HepG2 (cell line): ENCODE measurements around the gene SLN. TPM values are rescaled to one million over a fixed set of nuclear protein-coding genes. Genes with fewer than 3 reads are reported as not detected.

ENCODE experiments used
- BRCA1 ChIP-seq: sonication (generic); formaldehyde crosslinking; IDR thresholded peaks from 2 replicates; pipeline ENCODE4 v1.4.0; 2020; ENCODE audit warnings: missing genetic modification reagents
- HMGA1 ChIP-seq: sonication (generic); formaldehyde crosslinking; conservative IDR thresholded peaks from 2 replicates; pipeline ENCODE4 v1.4.0; 2020; ENCODE audit warnings: missing genetic modification reagents
- polyA plus RNA-seq, 8 experiments: library from polyadenylated mRNA; depleted of rRNA in 3 of 8; stranded (reverse) in 7 of 8; unstranded in 1 of 8; fragments of >200 nt; fragmentation: Illumina TruSeq in 4 of 8; extraction: Trizol in 4 of 8; gene quantifications; 2 replicates each; pipeline versions ENCODE4 v1.2.1 to v1.2.3, GENCODE V29; 2011 to 2016; ENCODE audit warnings: low read depth in 4 of 8, missing spikeins in 1 of 8, mixed read lengths in 1 of 8; ENCODE audit not compliant: insufficient read depth in 1 of 8
- total RNA-seq, 5 experiments: library from RNA; depleted of rRNA; stranded (reverse); fragments of >200 nt; fragmentation: Illumina TruSeq; extraction: Trizol; gene quantifications; 2 replicates each; pipeline ENCODE4 v1.2.3, GENCODE V29; 2016; ENCODE audit warnings: low read depth in 1 of 5
- TF ChIP-seq, protein P1 (sequence below): sonication (generic); formaldehyde crosslinking; conservative IDR thresholded peaks from 2 replicates; pipeline ENCODE4 v1.4.0; 2020; ENCODE audit warnings: mild to moderate bottlenecking, missing genetic modification reagents, moderate library complexity
- TF ChIP-seq, protein P2 (sequence below): sonication (generic); formaldehyde crosslinking; conservative IDR thresholded peaks from 2 replicates; pipeline ENCODE4 v1.4.0; 2020; ENCODE audit warnings: missing genetic modification reagents
- TF ChIP-seq, protein P3 (sequence below): IDR thresholded peaks from 2 replicates; pipeline ENCODE4 v1.6.1; 2016; ENCODE audit warnings: low read depth, control low read depth

Gene SLN
- total and polyA plus RNA-seq, 2 of the 13 experiments (the other 11 are each of a cell fraction or from before 2014, with no cell fraction given), result not detected

DNA sequence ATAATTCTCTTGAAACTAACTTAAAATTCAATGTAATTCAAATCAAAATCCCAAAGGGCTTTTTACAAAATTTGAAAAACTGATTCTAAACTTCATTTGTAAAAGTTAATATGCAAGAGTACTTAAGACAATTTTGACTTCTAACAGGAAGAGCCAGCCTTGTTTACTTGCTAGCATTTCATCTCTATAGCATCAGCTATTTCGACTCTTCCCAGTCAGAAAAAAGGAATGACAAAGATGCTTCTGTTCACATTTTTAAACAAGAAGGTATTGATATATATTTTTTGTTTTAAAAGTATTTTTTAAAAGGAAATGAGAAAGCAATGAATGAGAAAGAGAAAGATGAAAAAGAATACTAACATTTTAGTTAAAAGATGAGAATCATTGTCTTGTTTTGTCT lies 16.4 kb downstream of the SLN start (continued):
- TF ChIP-seq, protein P1, sequence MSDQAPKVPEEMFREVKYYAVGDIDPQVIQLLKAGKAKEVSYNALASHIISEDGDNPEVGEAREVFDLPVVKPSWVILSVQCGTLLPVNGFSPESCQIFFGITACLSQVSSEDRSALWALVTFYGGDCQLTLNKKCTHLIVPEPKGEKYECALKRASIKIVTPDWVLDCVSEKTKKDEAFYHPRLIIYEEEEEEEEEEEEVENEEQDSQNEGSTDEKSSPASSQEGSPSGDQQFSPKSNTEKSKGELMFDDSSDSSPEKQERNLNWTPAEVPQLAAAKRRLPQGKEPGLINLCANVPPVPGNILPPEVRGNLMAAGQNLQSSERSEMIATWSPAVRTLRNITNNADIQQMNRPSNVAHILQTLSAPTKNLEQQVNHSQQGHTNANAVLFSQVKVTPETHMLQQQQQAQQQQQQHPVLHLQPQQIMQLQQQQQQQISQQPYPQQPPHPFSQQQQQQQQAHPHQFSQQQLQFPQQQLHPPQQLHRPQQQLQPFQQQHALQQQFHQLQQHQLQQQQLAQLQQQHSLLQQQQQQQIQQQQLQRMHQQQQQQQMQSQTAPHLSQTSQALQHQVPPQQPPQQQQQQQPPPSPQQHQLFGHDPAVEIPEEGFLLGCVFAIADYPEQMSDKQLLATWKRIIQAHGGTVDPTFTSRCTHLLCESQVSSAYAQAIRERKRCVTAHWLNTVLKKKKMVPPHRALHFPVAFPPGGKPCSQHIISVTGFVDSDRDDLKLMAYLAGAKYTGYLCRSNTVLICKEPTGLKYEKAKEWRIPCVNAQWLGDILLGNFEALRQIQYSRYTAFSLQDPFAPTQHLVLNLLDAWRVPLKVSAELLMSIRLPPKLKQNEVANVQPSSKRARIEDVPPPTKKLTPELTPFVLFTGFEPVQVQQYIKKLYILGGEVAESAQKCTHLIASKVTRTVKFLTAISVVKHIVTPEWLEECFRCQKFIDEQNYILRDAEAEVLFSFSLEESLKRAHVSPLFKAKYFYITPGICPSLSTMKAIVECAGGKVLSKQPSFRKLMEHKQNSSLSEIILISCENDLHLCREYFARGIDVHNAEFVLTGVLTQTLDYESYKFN, result no peak
- TF ChIP-seq, protein P2, sequence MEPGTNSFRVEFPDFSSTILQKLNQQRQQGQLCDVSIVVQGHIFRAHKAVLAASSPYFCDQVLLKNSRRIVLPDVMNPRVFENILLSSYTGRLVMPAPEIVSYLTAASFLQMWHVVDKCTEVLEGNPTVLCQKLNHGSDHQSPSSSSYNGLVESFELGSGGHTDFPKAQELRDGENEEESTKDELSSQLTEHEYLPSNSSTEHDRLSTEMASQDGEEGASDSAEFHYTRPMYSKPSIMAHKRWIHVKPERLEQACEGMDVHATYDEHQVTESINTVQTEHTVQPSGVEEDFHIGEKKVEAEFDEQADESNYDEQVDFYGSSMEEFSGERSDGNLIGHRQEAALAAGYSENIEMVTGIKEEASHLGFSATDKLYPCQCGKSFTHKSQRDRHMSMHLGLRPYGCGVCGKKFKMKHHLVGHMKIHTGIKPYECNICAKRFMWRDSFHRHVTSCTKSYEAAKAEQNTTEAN (CRISPR knock-in tag), result no peak
- TF ChIP-seq HMGA1 (CRISPR knock-in tag), result no peak
- TF ChIP-seq BRCA1, result no peak
- TF ChIP-seq, protein P3, sequence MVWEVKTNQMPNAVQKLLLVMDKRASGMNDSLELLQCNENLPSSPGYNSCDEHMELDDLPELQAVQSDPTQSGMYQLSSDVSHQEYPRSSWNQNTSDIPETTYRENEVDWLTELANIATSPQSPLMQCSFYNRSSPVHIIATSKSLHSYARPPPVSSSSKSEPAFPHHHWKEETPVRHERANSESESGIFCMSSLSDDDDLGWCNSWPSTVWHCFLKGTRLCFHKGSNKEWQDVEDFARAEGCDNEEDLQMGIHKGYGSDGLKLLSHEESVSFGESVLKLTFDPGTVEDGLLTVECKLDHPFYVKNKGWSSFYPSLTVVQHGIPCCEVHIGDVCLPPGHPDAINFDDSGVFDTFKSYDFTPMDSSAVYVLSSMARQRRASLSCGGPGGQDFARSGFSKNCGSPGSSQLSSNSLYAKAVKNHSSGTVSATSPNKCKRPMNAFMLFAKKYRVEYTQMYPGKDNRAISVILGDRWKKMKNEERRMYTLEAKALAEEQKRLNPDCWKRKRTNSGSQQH (CRISPR knock-in tag), result no peak
- TF ChIP-seq, all 625 proteins: peak for 0
